Liver (tissue), 3 donors: ENCODE data around the gene BCKDHA.
"Not testable (repeated sequence)": the region's sequence is repeated elsewhere in the genome, so short reads cannot be mapped to it uniquely, and the experiment has no call there.

Source experiments
- CTCF ChIP-seq: fragments of 150-350 bp; IDR thresholded peaks from 2 replicates; pipeline ENCODE4 v1.5.1; 2017; ENCODE audit warnings: improper control_type of control experiment, low read depth, low read length; ENCODE audit not compliant: missing input control
- EGR1 ChIP-seq, 2 donors: IDR thresholded peaks; 2 replicates each; pipeline ENCODE4 v1.6.1; 2016 to 2018; ENCODE audit warnings: antibody characterized with exemption in 2 of 2, low read depth in 2 of 2
- GABPA ChIP-seq, 2 donors: IDR thresholded peaks in 1 of 2; conservative IDR thresholded peaks in 1 of 2; 2 replicates each; pipeline ENCODE4 v1.6.1; 2016; ENCODE audit warnings: antibody characterized with exemption in 2 of 2, mild to moderate bottlenecking in 1 of 2, moderate library complexity in 1 of 2
- JUND ChIP-seq, 2 donors: IDR thresholded peaks; 2 replicates each; pipeline ENCODE4 v1.6.1; 2016; ENCODE audit warnings: antibody characterized with exemption in 2 of 2
- MAX ChIP-seq: IDR thresholded peaks from 2 replicates; pipeline ENCODE4 v1.6.1; 2016; ENCODE audit warnings: antibody characterized with exemption
- NR2F2 ChIP-seq: IDR thresholded peaks from 2 replicates; pipeline ENCODE4 v1.6.1; 2016; ENCODE audit warnings: antibody characterized with exemption
- RAD21 ChIP-seq, 2 donors: IDR thresholded peaks; 2 replicates each; pipeline ENCODE4 v1.6.1; 2016; ENCODE audit warnings: antibody characterized with exemption in 2 of 2, mild to moderate bottlenecking in 2 of 2
- REST ChIP-seq: IDR thresholded peaks from 2 replicates; pipeline ENCODE4 v1.6.1; 2016; ENCODE audit warnings: antibody characterized with exemption, mild to moderate bottlenecking
- RXRA ChIP-seq, 2 donors: IDR thresholded peaks; 2 replicates each; pipeline ENCODE4 v1.6.1; 2017 to 2018; ENCODE audit warnings: antibody characterized with exemption in 2 of 2, mild to moderate bottlenecking in 1 of 2
- SP1 ChIP-seq: IDR thresholded peaks from 2 replicates; pipeline ENCODE4 v1.6.1; 2018; ENCODE audit warnings: antibody characterized with exemption, mild to moderate bottlenecking
- TAF1 ChIP-seq: conservative IDR thresholded peaks from 2 replicates; pipeline ENCODE4 v1.6.1; 2016; ENCODE audit warnings: antibody characterized with exemption, mild to moderate bottlenecking
- YY1 ChIP-seq: IDR thresholded peaks from 2 replicates; pipeline ENCODE4 v1.6.1; 2016; ENCODE audit warnings: antibody characterized with exemption, mild to moderate bottlenecking
- donor health status: healthy.
- donor health status: healthy.

GRCh38 chr19:41463257-41464256 is 65.9 kb downstream of the BCKDHA start:
- not testable (repeated sequence) for TF ChIP-seq CTCF; TAF1; RAD21 (IDR thresholded peaks at IDR 0.05); JUND (IDR thresholded peaks at IDR 0.05); REST; MAX; YY1; SP1; NR2F2; GABPA (IDR thresholded peaks at IDR 0.05 in 1 of 2, conservative IDR thresholded peaks at IDR 0.05 in 1 of 2); EGR1 (IDR thresholded peaks at IDR 0.05; ENCODE audit: low read depth in 2 of 2); RXRA (IDR thresholded peaks at IDR 0.05)
